Measurements from ENCODE around the gene OSGEP. TPM values are rescaled to one million over a fixed set of nuclear protein-coding genes. Genes with fewer than 3 reads are reported as not detected.

OSGEP gene
- total and polyA plus RNA-seq, 2 of the 13 experiments (the other 11 are each of a cell fraction or from before 2014, with no cell fraction given), result 39.7 to 41.1 TPM

GRCh38 chr14:20469242-20469889, 14.8 kb upstream of the OSGEP start, which contains the start of gene PNP (continued):
- TF ChIP-seq HDAC2 (CRISPR knock-in tag; IDR thresholded peaks at IDR 0.05) (peak; percentile 75), RBFOX2 (IDR thresholded peaks at IDR 0.05; ENCODE audit: low read depth, low read length) (peak; percentile 91), SOX6 (IDR thresholded peaks at IDR 0.05) (no peak), SOX6 (CRISPR knock-in tag; IDR thresholded peaks at IDR 0.05) (peak; percentile 49), SMARCC2 (IDR thresholded peaks at IDR 0.05) (no peak), MATR3 (CRISPR knock-in tag; IDR thresholded peaks at IDR 0.05) (no peak), ISX (CRISPR knock-in tag; conservative IDR thresholded peaks at IDR 0.05) (no peak), BORCS8-MEF2B (CRISPR knock-in tag; IDR thresholded peaks at IDR 0.05) (peak; percentile 38; the same call in 1 of the 2 replicates), SKI (IDR thresholded peaks at IDR 0.05; ENCODE audit: partially characterized antibody) (peak; percentile 15), SNAPC2 (CRISPR knock-in tag; IDR thresholded peaks at IDR 0.05) (peak; percentile 85; the same call in 1 of the 2 replicates), ZBTB1 (CRISPR knock-in tag; IDR thresholded peaks at IDR 0.05; ENCODE audit: borderline replicate concordance) (no peak), BRD4 (CRISPR knock-in tag; IDR thresholded peaks at IDR 0.05) (no peak; the same call in 1 of the 2 replicates)

GRCh38 chr14:20468764-20469241, 14.2 kb upstream of the OSGEP start:
- in situ Hi-C loops (cut with HindIII; ENCODE audit: extremely low pct_ligation_motif_present, low pct_unique_long_range_greater_than_20kb) (loop anchor here (10.0 to 25.0 kb wide), 3 partner anchors 132 to 506 kb away; partner anchors contain the start of genes CCNB1IP1 and PARP2), intact Hi-C loops (cut with micrococcal nuclease; ENCODE audit: unreplicated experiment) (loop anchor here (1.0 kb wide), 3 partner anchors 8 to 213 kb away; partner anchors contain the start of genes PIP4P1 and TEP1)
- H3K79me2 ChIP-seq (ENCODE audit: insufficient read depth, low read length), result peaks cover 17% of the 10 kb centered on the region
- 10% methylated on average over 16 of the region's 16 CpGs for WGBS (ENCODE audit: low lambda C conversion rate)
- DNase-seq (ENCODE audit: low spot score) (no peak), FAIRE-seq (no peak), ATAC-seq (peak; percentile 7)
- CTCF ChIA-PET (ENCODE audit: low intra/inter-chr PET ratio, low total read pairs), result no interaction called here
- H3K4me3 ChIP-seq (replicated peaks in 1 of 3; ENCODE audit: insufficient read depth in 1 of 3, low read depth in 2 of 3, low read length in 3 of 3), result peak overlapping the region; percentile 54 to 93 (median 74)
- peaks cover 2 to 7% of the 10 kb centered on the region in 2 experiments; a peak in 2 of 5 replicates for H3K36me3 ChIP-seq (replicated peaks in 1 of 2; ENCODE audit: control insufficient read depth in 1 of 2, insufficient read depth in 2 of 2, low read length in 2 of 2)
- H3K27me3 ChIP-seq (ENCODE audit: control insufficient read depth in 1 of 2, insufficient read depth in 2 of 2, low read length in 2 of 2), result no peaks in the 10 kb centered on the region
- H3K9me3 ChIP-seq (ENCODE audit: low read length), result no peaks in the 10 kb centered on the region
- no TSS peak for BruUV-seq (replicated peaks)
- H2AFZ ChIP-seq (ENCODE audit: low read length), result no peak overlapping the region
- H3K4me1 ChIP-seq (ENCODE audit: insufficient read depth, low read length), result peaks cover 53% of the 10 kb centered on the region
- H3K27ac ChIP-seq (ENCODE audit: extremely low read length, insufficient read depth, low read length), result no peak overlapping the region
- peak overlapping the region; percentile 99 for H3K4me2 ChIP-seq (ENCODE audit: low read depth, low read length)
- peak overlapping the region; percentile 70; the same call in 1 of the 2 replicates for H3K9ac ChIP-seq (ENCODE audit: insufficient read depth, low read depth, low read length)
- POLR2A ChIA-PET, result interaction anchor here (1.0 to 4.1 kb wide), 4 partner anchors 8 to 55 kb away, joined by 3 to 46 read pairs (median 19); partner anchors contain the start of genes APEX1, OSGEP, PIP4P1 and TEP1
- no peaks in the 10 kb centered on the region for H4K20me1 ChIP-seq (ENCODE audit: insufficient read depth, low read length)
- no peak for TF ChIP-seq AGO1 (IDR thresholded peaks at IDR 0.05; ENCODE audit: low read depth, low read length, poor library complexity, severe bottlenecking)
- TF ChIP-seq GMEB1 (CRISPR knock-in tag; IDR thresholded peaks at IDR 0.05; ENCODE audit: borderline replicate concordance), result 0 out of 2 replicates have a peak, but pooled peaks have one; percentile 23
- TF ChIP-seq ZNF615 (CRISPR knock-in tag; IDR thresholded peaks at IDR 0.05; ENCODE audit: borderline replicate concordance), result 0 out of 2 replicates have a peak, but pooled peaks have one; percentile 57
- TF ChIP-seq ZNF136 (CRISPR knock-in tag; IDR thresholded peaks at IDR 0.05; ENCODE audit: low read depth), result 0 out of 2 replicates have a peak, but pooled peaks have one; percentile 1
- 0 out of 2 replicates have a peak, but pooled peaks have one; percentile 32 for TF ChIP-seq SP2 (CRISPR knock-in tag; IDR thresholded peaks at IDR 0.05)
- peak; percentile 49; the same call in 1 of the 2 replicates for TF ChIP-seq ZFP82 (CRISPR knock-in tag; IDR thresholded peaks at IDR 0.05; ENCODE audit: borderline replicate concordance)
- no peak for TF ChIP-seq CTCF (CRISPR knock-in tag; IDR thresholded peaks at IDR 0.05)
- 0 out of 2 replicates have a peak, but pooled peaks have one; percentile 21 for TF ChIP-seq ZNF589 (CRISPR knock-in tag; conservative IDR thresholded peaks at IDR 0.05)
